Renal cortex interstitium (tissue), 11 donors: ENCODE measurements around the gene BANP. TPM values are rescaled to one million over a fixed set of nuclear protein-coding genes. Genes with fewer than 3 reads are reported as not detected.
"Not testable (repeated sequence)": the region's sequence is repeated elsewhere in the genome, so short reads cannot be mapped to it uniquely, and the experiment has no call there.

Experiments
- DNase-seq, 11 donors: peaks; one replicate each; pipeline ENCODE4 v3.0.0-alpha.2; 2013; ENCODE audit warnings: low read depth in 9 of 11, low spot score in 4 of 11; ENCODE audit errors: extremely low read depth in 1 of 11
- polyA plus RNA-seq, 3 donors: library from polyadenylated mRNA; unstranded; fragments of 120-200 nt; gene quantifications; one replicate each; pipeline ENCODE4 v1.2.1, GENCODE V29; 2013; ENCODE audit not compliant: insufficient read length in 3 of 3

The BANP gene
- polyA plus RNA-seq, 3 donors: 21.1 to 29.2 (median 28.6) TPM

GRCh38 chr16:88064889-88065746 is 113.9 kb downstream of the BANP start:
- DNase-seq: no peak

- no peak for DNase-seq
Measured at GRCh38 chr16:88065747-88066142, 114.5 kb downstream of the BANP start.

- no peak for DNase-seq
Measured at GRCh38 chr16:88066234-88066633, 115.0 kb downstream of the BANP start.

GRCh38 chr16:88066680-88067529 is 115.7 kb downstream of the BANP start:
- no peak for DNase-seq

GRCh38 chr16:88067530-88068411 is 116.5 kb downstream of the BANP start:
- DNase-seq: no peak

- DNase-seq: no peak
Measured at GRCh38 chr16:88068476-88069396, 117.5 kb downstream of the BANP start.

- DNase-seq: no peak
Measured at GRCh38 chr16:88069397-88070168, 118.3 kb downstream of the BANP start.

- DNase-seq: no peak
Measured at GRCh38 chr16:88070341-88070740, 119.1 kb downstream of the BANP start.

GRCh38 chr16:88070989-88071625 is 119.9 kb downstream of the BANP start:
- no peak for DNase-seq

GRCh38 chr16:88071908-88072307 is 120.7 kb downstream of the BANP start:
- DNase-seq: no peak

- DNase-seq: no peak
Measured at GRCh38 chr16:88072571-88073001, 121.4 kb downstream of the BANP start.

- DNase-seq: no peak
Measured at GRCh38 chr16:88073201-88073721, 122.0 kb downstream of the BANP start.

GRCh38 chr16:88074041-88074440 is 122.8 kb downstream of the BANP start:
- no peak for DNase-seq

- DNase-seq: no peak
Measured at GRCh38 chr16:88076211-88076931, 125.1 kb downstream of the BANP start.

- DNase-seq: not testable (repeated sequence)
Measured at GRCh38 chr16:88076932-88077320, 125.7 kb downstream of the BANP start.
